ENCODE measurements around the gene ZNF724.

ZNF724 gene

GRCh38 chr19:23222998-23223652, 27.1 kb downstream of the ZNF724 start:
- FAIRE-seq = no peak

- FAIRE-seq = no peak
Measured at GRCh38 chr19:23203841-23204344, 46.3 kb downstream of the ZNF724 start.

- FAIRE-seq = no peak
Measured at GRCh38 chr19:23190341-23190740, 59.9 kb downstream of the ZNF724 start.

GRCh38 chr19:23183251-23183650, 66.9 kb downstream of the ZNF724 start:
- FAIRE-seq = no peak
